ENCODE data around the gene C9orf85.
"Not testable (repeated sequence)": the region's sequence is repeated elsewhere in the genome, so short reads cannot be mapped to it uniquely, and the experiment has no call there.

The C9orf85 gene

DNA sequence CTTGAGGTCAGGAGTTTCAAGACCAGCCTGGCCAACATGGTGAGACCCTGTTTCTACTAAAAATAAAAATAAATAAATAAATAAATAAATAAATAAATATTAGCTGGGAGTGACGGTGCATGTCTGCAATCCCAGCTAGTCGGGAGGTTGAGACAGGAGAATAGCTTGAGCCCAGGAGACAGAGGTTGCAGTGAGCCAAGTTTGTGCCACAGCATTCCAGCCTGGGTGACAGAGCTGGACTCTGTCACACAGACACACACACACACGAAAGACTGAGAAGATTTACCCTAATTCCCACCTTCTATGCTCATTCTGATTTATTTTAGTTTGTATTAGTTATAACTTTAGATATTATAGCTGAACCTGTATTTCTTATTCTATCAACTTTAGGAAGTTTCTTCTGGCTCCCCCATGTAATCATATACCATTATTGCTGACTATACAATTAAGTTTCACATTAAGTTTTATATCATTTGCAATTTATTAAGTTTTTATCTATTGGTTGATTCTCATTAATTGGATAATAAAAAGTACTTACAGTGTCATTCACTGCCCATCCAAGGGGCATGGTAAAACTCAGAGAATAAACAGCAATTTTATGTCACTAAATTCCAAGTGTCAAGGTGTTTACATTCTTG, 21.3 kb upstream of the C9orf85 start:
- in situ Hi-C loops (cut with MboI; ENCODE audit: low pct_unique_long_range_greater_than_20kb, low sequenced_read_pairs, unreplicated experiment) = no loop called here
- DNase-seq (ENCODE audit: low spot score) = no peak
- TF ChIP-seq, protein P1, sequence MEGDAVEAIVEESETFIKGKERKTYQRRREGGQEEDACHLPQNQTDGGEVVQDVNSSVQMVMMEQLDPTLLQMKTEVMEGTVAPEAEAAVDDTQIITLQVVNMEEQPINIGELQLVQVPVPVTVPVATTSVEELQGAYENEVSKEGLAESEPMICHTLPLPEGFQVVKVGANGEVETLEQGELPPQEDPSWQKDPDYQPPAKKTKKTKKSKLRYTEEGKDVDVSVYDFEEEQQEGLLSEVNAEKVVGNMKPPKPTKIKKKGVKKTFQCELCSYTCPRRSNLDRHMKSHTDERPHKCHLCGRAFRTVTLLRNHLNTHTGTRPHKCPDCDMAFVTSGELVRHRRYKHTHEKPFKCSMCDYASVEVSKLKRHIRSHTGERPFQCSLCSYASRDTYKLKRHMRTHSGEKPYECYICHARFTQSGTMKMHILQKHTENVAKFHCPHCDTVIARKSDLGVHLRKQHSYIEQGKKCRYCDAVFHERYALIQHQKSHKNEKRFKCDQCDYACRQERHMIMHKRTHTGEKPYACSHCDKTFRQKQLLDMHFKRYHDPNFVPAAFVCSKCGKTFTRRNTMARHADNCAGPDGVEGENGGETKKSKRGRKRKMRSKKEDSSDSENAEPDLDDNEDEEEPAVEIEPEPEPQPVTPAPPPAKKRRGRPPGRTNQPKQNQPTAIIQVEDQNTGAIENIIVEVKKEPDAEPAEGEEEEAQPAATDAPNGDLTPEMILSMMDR (IDR thresholded peaks at IDR 0.05; ENCODE audit: extremely low read depth, insufficient read depth, missing control alignments) = no peak

DNA sequence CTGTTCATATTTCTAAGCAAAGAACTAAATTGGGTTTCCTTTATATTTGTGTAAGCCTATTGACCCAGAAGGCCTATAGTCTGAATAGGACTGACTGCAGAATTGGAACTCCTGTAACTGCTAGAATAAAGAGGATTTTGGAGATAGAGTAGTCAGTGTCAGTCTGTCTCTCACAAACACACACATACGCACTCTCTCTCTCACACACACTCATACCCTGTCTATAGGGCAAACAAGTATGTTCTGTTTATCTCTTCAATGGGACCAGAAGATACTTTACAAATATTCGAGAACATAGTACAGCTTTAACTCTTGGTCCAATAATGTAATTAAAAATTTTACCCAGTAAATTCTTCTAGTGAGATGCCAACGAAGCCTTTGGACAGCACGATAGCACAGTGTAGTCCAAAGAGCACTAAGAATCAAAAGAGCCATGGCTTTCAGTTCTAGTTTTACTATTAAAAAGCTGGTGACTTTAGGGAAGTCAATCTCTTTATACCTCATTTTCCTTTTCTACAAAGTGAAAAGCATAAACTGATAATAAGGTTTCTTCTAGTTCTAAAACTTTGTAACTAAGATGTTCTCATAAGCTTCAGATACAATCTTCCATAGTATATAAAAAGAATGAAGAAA, 19.8 kb upstream of the C9orf85 start:
- in situ Hi-C loops (cut with MboI; ENCODE audit: low pct_unique_long_range_greater_than_20kb, low sequenced_read_pairs, unreplicated experiment) = no loop called here
- DNase-seq (ENCODE audit: low spot score) = no peak

DNA sequence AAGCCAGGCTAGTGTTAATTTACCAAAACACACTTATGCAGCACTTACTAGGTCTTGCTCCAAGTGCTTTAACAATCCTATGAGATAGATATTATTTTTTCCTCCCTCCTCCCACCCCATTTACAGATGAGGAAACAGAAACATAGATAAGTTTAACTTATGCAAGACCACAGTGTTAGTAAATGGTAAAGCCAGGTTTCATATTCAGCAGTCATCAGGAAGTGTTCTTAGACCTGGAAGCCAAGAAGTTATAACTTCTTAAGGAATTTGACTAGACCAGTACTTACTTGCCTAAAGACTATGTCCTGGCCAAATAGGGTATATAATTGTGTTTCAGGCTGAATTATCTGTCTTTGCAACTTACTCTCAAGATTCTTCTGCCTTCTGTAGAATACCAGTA, 16.3 kb upstream of the C9orf85 start:
- in situ Hi-C loops (cut with MboI; ENCODE audit: low pct_unique_long_range_greater_than_20kb, low sequenced_read_pairs, unreplicated experiment) = no loop called here
- no peak for DNase-seq (ENCODE audit: low spot score)

More for the DNA sequence above, 19.8 kb upstream of the C9orf85 start:
- TF ChIP-seq, protein P1 (IDR thresholded peaks at IDR 0.05; ENCODE audit: extremely low read depth, insufficient read depth, missing control alignments) = no peak

DNA sequence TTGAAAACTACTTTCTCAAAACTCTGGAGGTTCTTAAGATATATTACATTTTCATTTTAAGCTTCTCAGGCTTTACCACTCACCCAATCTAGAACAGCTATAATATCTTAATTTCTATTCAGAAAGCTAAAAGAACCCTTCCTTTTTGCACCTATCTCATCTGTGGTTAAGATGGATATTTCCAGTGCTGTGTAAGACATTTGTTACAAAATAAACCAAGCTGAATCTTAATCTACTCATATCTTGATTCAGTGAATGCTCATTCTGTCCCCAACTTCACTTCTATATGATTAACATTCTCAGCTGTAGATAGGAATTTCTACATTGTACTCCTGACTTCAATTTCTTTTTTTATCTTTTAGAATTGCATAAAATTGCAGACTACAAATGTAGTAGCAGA, 15.5 kb upstream of the C9orf85 start:
- DNase-seq (ENCODE audit: low spot score) = no peak
- TF ChIP-seq, protein P1 (IDR thresholded peaks at IDR 0.05; ENCODE audit: extremely low read depth, insufficient read depth, missing control alignments) = no peak
- in situ Hi-C loops (cut with MboI; ENCODE audit: low pct_unique_long_range_greater_than_20kb, low sequenced_read_pairs, unreplicated experiment) = no loop called here

More for the DNA sequence above, 16.3 kb upstream of the C9orf85 start:
- TF ChIP-seq, protein P1 (IDR thresholded peaks at IDR 0.05; ENCODE audit: extremely low read depth, insufficient read depth, missing control alignments) = no peak

DNA sequence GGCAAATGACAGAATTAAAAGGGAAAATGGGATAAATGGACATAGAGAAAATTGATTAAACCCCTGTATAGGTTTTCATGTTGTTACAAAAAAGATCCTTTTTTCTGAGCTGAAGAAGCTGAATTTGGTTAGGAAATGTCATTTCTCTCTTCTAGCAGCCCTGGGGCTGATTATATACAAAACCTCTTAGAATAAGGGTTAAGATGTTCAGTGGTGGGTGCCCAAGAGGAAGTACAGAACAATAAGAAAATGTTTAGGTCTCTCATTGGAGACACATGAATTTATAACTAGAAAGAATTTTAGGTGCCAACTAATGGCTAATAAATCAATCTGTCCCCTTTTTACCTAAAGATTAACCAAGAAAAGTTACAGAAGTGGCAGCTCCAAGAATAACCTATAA, 14.7 kb upstream of the C9orf85 start:
- in situ Hi-C loops (cut with MboI; ENCODE audit: low pct_unique_long_range_greater_than_20kb, low sequenced_read_pairs, unreplicated experiment) = no loop called here
- no peak for DNase-seq (ENCODE audit: low spot score)
- TF ChIP-seq, protein P1 (IDR thresholded peaks at IDR 0.05; ENCODE audit: extremely low read depth, insufficient read depth, missing control alignments) = no peak

DNA sequence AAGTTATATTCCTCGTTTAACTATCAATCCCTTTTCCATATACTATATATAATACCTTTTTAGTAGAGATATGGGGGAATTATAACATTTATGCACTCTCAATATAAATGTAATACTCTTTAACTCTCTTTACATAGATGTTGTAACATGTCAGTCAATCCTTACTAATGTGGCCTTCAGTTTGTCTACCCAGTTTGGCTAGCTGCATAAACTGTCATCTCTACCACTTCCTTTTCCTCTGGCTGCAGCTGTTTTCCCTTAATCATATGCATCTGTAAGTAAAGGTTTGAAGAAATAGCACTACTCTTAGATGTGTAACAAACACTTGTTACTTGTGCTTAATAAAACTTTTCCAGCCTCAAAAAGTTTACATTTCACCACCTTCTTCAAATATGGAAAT, 13.9 kb upstream of the C9orf85 start:
- DNase-seq (ENCODE audit: low spot score) = no peak
- TF ChIP-seq, protein P1 (IDR thresholded peaks at IDR 0.05; ENCODE audit: extremely low read depth, insufficient read depth, missing control alignments) = no peak
- in situ Hi-C loops (cut with MboI; ENCODE audit: low pct_unique_long_range_greater_than_20kb, low sequenced_read_pairs, unreplicated experiment) = no loop called here

DNA sequence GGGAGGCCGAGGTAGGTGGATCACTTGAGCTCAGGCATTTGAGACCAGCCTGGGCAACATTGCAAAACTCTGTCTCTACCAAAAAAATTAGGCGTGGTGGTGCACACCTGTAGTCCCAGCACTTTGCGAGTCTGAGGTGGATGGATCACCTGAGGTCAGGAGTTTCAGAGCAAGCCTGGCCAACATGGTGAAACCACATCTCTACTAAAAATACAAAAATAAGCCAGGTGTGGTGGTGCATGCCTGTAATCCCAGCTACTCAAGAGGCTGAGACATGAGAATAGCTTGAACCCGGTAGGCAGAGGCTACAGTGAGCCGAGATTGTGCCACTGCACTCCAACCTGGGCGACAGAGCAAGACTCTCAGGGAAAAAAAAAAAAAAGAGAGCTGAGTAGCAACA, 12.7 kb upstream of the C9orf85 start:
- DNase-seq (ENCODE audit: low spot score); in situ Hi-C loops (cut with MboI; ENCODE audit: low pct_unique_long_range_greater_than_20kb, low sequenced_read_pairs, unreplicated experiment): not testable (repeated sequence)
